CD14-positive monocyte (primary cell): ENCODE data around the gene PIGR. TPM values are rescaled to one million over a fixed set of nuclear protein-coding genes. Genes with fewer than 3 reads are reported as not detected.

Source experiments
- DNase-seq, 3 donors: peaks; one replicate each; pipeline ENCODE4 v3.0.0-alpha.2; 2011 to 2022
- H2AFZ ChIP-seq: 2 replicates; pipeline ENCODE4 v1.6.0; 2012; ENCODE audit warnings: mild to moderate bottlenecking, low read depth, low read length, inconsistent platforms; ENCODE audit not compliant: insufficient read depth, poor library complexity, severe bottlenecking
- H3K27ac ChIP-seq, 2 donors: 1 replicate in 1 of 2; 2 replicates in 1 of 2; pipeline ENCODE4 v1.5.1; 2012 to 2013; ENCODE audit warnings: low read length in 2 of 2, control low read depth in 1 of 2, inconsistent platforms in 1 of 2, low read depth in 1 of 2, mild to moderate bottlenecking in 1 of 2
- H3K27me3 ChIP-seq, 2 donors: one replicate each; pipeline versions ENCODE4 v1.6.0 to v1.6.1; 2011 to 2013; ENCODE audit warnings: low read length in 2 of 2; ENCODE audit not compliant: control insufficient read depth in 2 of 2, insufficient read depth in 2 of 2
- H3K36me3 ChIP-seq, 2 donors: replicated peaks in 1 of 2; 1 replicate in 1 of 2; 2 replicates in 1 of 2; pipeline versions ENCODE4 v1.5.1 to v1.6.1; 2012 to 2013; ENCODE audit warnings: low read length in 2 of 2, control low read depth in 1 of 2, inconsistent platforms in 1 of 2, mild to moderate bottlenecking in 1 of 2; ENCODE audit not compliant: insufficient read depth in 2 of 2, control insufficient read depth in 1 of 2
- H3K4me1 ChIP-seq, 2 donors: 1 replicate in 1 of 2; 2 replicates in 1 of 2; pipeline versions ENCODE4 v1.5.1 to v1.6.1; 2012 to 2013; ENCODE audit warnings: low read length in 2 of 2, control low read depth in 1 of 2, inconsistent platforms in 1 of 2, mild to moderate bottlenecking in 1 of 2, moderate library complexity in 1 of 2; ENCODE audit not compliant: insufficient read depth in 2 of 2, control insufficient read depth in 1 of 2
- H3K4me2 ChIP-seq: replicated peaks from 2 replicates; pipeline ENCODE3; 2012; ENCODE audit warnings: low read length, moderate library complexity, mild to moderate bottlenecking; ENCODE audit not compliant: poor library complexity, severe bottlenecking; ENCODE audit errors: extremely low read depth
- H3K4me3 ChIP-seq, 3 experiments: fragments of 200-600 bp in 1 of 3; sonication (generic) in 1 of 3; replicated peaks in 1 of 3; 1 replicate in 2 of 3; 2 replicates in 1 of 3; pipeline ENCODE4 v1.5.1; 2011 to 2013; ENCODE audit warnings: low read length in 3 of 3, mild to moderate bottlenecking in 3 of 3, control low read depth in 2 of 3, low read depth in 2 of 3, inconsistent platforms in 1 of 3, moderate library complexity in 1 of 3
- H3K79me2 ChIP-seq: 2 replicates; pipeline ENCODE4 v1.6.0; 2012; ENCODE audit warnings: mild to moderate bottlenecking, control low read depth, inconsistent platforms, low read length, moderate library complexity; ENCODE audit not compliant: insufficient read depth
- H3K9ac ChIP-seq: 2 replicates; pipeline ENCODE4 v1.6.0; 2017; ENCODE audit warnings: low read length, mild to moderate bottlenecking; ENCODE audit not compliant: insufficient read depth, poor library complexity, severe bottlenecking
- H3K9me3 ChIP-seq, 2 donors: replicated peaks in 1 of 2; 1 replicate in 1 of 2; 2 replicates in 1 of 2; pipeline versions ENCODE4 v1.5.1 to v1.6.1; 2012 to 2013; ENCODE audit warnings: low read length in 2 of 2, control low read depth in 1 of 2; ENCODE audit not compliant: control insufficient read depth in 1 of 2, insufficient read depth in 1 of 2
- H4K20me1 ChIP-seq: 2 replicates; pipeline ENCODE4 v1.6.0; 2012; ENCODE audit warnings: mild to moderate bottlenecking, low read length, control low read depth, moderate library complexity; ENCODE audit not compliant: insufficient read depth
- H3K27ac Mint-ChIP-seq, 7 donors: one replicate each; pipeline ENCODE4 v1.8.0; 2020; ENCODE audit warnings: mild to moderate bottlenecking in 7 of 7, mixed read lengths in 7 of 7, moderate library complexity in 6 of 7, inconsistent platforms in 2 of 7
- H3K27me3 Mint-ChIP-seq, 3 donors: one replicate each; pipeline ENCODE4 v1.8.0; 2021 to 2022; ENCODE audit warnings: low read depth in 3 of 3, mild to moderate bottlenecking in 3 of 3, mixed read lengths in 3 of 3, moderate library complexity in 3 of 3, inconsistent platforms in 1 of 3
- H3K36me3 Mint-ChIP-seq, 2 donors: one replicate each; pipeline ENCODE4 v1.8.0; 2020; ENCODE audit warnings: mixed read lengths in 2 of 2, inconsistent platforms in 1 of 2, mild to moderate bottlenecking in 1 of 2
- H3K4me1 Mint-ChIP-seq: one replicate; pipeline ENCODE4 v1.8.0; 2020; ENCODE audit warnings: mild to moderate bottlenecking, mixed read lengths
- H3K4me3 Mint-ChIP-seq, 2 donors: one replicate each; pipeline ENCODE4 v1.8.0; 2020; ENCODE audit warnings: mild to moderate bottlenecking in 2 of 2, mixed read lengths in 2 of 2, moderate library complexity in 1 of 2
- H3K9me3 Mint-ChIP-seq, 7 donors: one replicate each; pipeline ENCODE4 v1.8.0; 2020 to 2022; ENCODE audit warnings: mixed read lengths in 7 of 7, mild to moderate bottlenecking in 6 of 7, moderate library complexity in 6 of 7, inconsistent platforms in 2 of 7
- CTCF ChIP-seq: fragments of 200-600 bp; IDR thresholded peaks from one replicate; pipeline ENCODE4 v1.8.0; 2022; ENCODE audit warnings: antibody characterized with exemption, mild to moderate bottlenecking
- WGBS: methylation state at CpG from one replicate; pipeline ENCODE4 v1.1.5; 2013; ENCODE audit warnings: missing lambda C conversion rate; ENCODE audit not compliant: insufficient coverage; 5-methylcytosine and 5-hydroxymethylcytosine counted together
- intact Hi-C, 2 donors: fragments of 100-400 bp; cut with micrococcal nuclease; formaldehyde crosslinking; loops; one replicate each; pipeline versions ENCODE4 v1.15.0 to v1.15.1; 2023
- polyA plus RNA-seq, 3 donors: library from polyadenylated mRNA; depleted of rRNA in 1 of 3; unstranded in 2 of 3; stranded (reverse) in 1 of 3; fragments of 300-500 nt in 2 of 3; fragments of >200 nt in 1 of 3; fragmentation: Illumina TruSeq in 2 of 3; gene quantifications; 1 replicate in 2 of 3; 2 replicates in 1 of 3; pipeline ENCODE4 v1.2.3, GENCODE V29; 2012 to 2021

PIGR gene
- polyA plus RNA-seq, 3 donors = 0.01 TPM; not detected in 2

GRCh38 chr1:206921772-206922265, 24.4 kb downstream of the PIGR start, which contains the start of gene FCMR:
FCMR (minus strand) TSS chr1:206921941; CDS start chr1:206921854, 87 bp downstream.
- peak within 1 kb of the TSS; percentile 18 for H2AFZ ChIP-seq
- peak within 1 kb of the TSS; percentile 1 for H3K9ac ChIP-seq
- peaks cover 0 to 3% (median 3%) of the 10 kb centered on the region in 3 donors for H3K27me3 Mint-ChIP-seq
- H3K27me3 ChIP-seq = no peaks in the 10 kb centered on the region
- TF ChIP-seq CTCF = no peak
- peak within 1 kb of the TSS in 5 of 7 donors; percentile 66 to 82 (median 75) for H3K27ac Mint-ChIP-seq
- H3K4me3 Mint-ChIP-seq = peak within 1 kb of the TSS; percentile 39 to 59
- 0% methylated on average over 1 of the region's 7 CpGs for WGBS
- no peaks in the 10 kb centered on the region for H3K36me3 ChIP-seq
- peak within 1 kb of the TSS; percentile 37 for H3K4me2 ChIP-seq
- H3K4me3 ChIP-seq = peak within 1 kb of the TSS in 1 of 3 experiments; percentile 41
- peak; percentile 70 to 78 (median 71) for DNase-seq
- H3K27ac ChIP-seq = peak within 1 kb of the TSS; percentile 50 to 67
- H3K9me3 Mint-ChIP-seq = no peaks in the 10 kb centered on the region
- H3K4me1 ChIP-seq = peaks cover 57 to 60% of the 10 kb centered on the region in 2 donors
- peaks cover 3% of the 10 kb centered on the region for H3K4me1 Mint-ChIP-seq
- H3K36me3 Mint-ChIP-seq = peaks cover 0 to 6% of the 10 kb centered on the region in 2 donors
- no peaks in the 10 kb centered on the region for H4K20me1 ChIP-seq
- intact Hi-C loops = no loop called here
- no peaks in the 10 kb centered on the region for H3K79me2 ChIP-seq
- no peaks in the 10 kb centered on the region for H3K9me3 ChIP-seq

DNA sequence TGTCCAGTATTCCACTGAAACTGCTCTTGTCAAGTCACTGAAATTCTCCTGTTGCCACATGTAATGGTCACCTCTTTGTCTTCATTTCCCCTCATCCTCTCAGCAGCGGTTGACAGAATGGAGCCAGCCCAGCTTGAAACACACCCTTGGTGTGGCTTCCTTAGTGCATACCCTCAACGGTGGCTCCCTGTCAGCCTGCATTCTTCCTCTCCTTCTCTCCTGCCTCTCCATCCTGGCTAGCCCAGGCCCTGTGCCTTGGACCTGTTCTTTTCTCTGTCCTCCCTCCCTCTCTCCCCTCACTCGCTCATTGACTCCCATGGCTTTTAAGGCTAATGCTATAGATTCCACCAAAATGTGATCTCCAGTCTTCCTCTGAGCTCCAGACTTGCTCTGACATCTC, 28.2 kb downstream of the PIGR start:
- intact Hi-C loops = loop anchor here (10.0 kb wide), 2 partner anchors 57 to 283 kb away; partner anchors contain the start of genes DYRK3 (in 2 of the 2) and FCAMR (in 1 of the 2)
- WGBS = 61% methylated on average over 3 of the region's 3 CpGs
- H2AFZ ChIP-seq = no peak overlapping the region
- H4K20me1 ChIP-seq = no peaks in the 10 kb centered on the region
- H3K4me2 ChIP-seq = no peak overlapping the region
- H3K9ac ChIP-seq = no peak overlapping the region
- peaks cover 0 to under 1% (median 0%) of the 10 kb centered on the region in 7 donors for H3K9me3 Mint-ChIP-seq
- no peak overlapping the region for H3K4me3 ChIP-seq
- H3K4me1 Mint-ChIP-seq = peaks cover 13% of the 10 kb centered on the region
- H3K9me3 ChIP-seq = no peaks in the 10 kb centered on the region
- no peak for TF ChIP-seq CTCF
- H3K27me3 Mint-ChIP-seq = peaks cover 4 to 13% (median 13%) of the 10 kb centered on the region in 3 donors
- H3K4me1 ChIP-seq = peaks cover 25% of the 10 kb centered on the region in 2 donors
- no peak for DNase-seq
- peak overlapping the region in 1 of 2 donors; percentile 14 for H3K4me3 Mint-ChIP-seq
- peak overlapping the region in 1 of 7 donors; percentile 21 for H3K27ac Mint-ChIP-seq
- peaks cover 0 to 6% of the 10 kb centered on the region in 2 donors for H3K36me3 Mint-ChIP-seq
- peaks cover 0 to 7% of the 10 kb centered on the region in 2 donors for H3K27me3 ChIP-seq
- no peaks in the 10 kb centered on the region for H3K79me2 ChIP-seq
- H3K36me3 ChIP-seq = no peaks in the 10 kb centered on the region
- no peak overlapping the region for H3K27ac ChIP-seq
